ENCODE results near the gene SEMA3C.

The SEMA3C gene

DNA sequence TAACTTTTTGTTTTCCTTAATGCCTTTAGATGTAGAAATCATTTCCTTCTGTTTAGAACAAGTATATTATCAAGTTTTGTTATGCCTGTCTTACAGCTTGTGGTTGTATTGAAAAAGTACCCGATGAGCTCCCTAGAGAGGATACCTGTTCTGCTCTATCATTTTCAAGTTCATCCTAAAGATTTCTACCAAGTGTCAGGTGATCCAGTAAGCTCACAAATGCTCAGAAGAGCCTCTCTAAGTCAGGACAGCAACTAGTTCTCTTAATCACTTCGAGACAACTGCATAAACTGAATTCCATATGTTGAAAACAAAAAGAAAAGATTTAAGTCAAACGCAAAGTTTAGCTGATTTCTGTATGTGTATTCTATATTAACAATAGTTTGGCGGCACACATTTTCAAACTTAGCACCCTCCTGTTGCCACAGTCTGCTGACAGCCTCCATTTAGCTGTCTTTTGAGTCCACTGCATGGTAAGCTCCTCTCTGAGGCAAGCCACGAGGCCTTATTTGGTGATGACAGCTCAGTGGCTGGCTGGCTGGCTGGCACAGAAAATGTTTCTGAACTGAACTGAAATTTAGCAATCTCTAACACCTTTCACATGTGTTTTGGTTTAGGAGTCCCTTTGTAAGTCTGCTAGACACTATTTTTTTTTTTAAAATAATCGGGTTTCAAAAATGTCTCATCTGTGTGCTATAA, 59.4 kb downstream of the SEMA3C start:
- DNase-seq (ENCODE audit: low spot score): no peak
- TF ChIP-seq CTCF (IDR thresholded peaks at IDR 0.05; ENCODE audit: borderline replicate concordance, control extremely low read depth, extremely low read depth, insufficient read depth, missing control alignments): no peak
- in situ Hi-C loops (cut with MboI; ENCODE audit: low sequenced_read_pairs, unreplicated experiment): no loop called here

GRCh38 chr7:80858141-80858903, 60.5 kb downstream of the SEMA3C start:
- no peak for DNase-seq (ENCODE audit: low spot score)
- TF ChIP-seq CTCF (IDR thresholded peaks at IDR 0.05; ENCODE audit: borderline replicate concordance, control extremely low read depth, extremely low read depth, insufficient read depth, missing control alignments): no peak
- in situ Hi-C loops (cut with MboI; ENCODE audit: low sequenced_read_pairs, unreplicated experiment): no loop called here

DNA sequence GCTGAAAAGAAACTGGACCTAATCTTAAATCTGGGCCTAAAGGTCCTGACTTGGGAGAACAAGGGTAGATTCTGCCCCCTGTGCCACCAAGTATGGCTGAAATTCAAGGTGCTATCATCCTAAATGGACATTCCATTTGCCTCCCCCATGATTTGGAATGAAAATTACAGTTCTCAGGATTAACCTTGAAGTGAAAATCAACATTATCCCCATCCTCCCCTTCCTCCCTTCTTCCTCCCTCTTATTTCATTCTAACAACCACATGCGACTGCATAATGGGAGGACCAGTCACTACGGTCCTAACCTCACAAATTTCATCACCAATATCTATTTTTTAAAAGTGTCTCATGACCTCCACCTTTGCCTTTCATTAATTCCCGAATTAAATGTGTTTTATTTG, 62.1 kb downstream of the SEMA3C start:
- no peak for TF ChIP-seq CTCF (IDR thresholded peaks at IDR 0.05; ENCODE audit: borderline replicate concordance, control extremely low read depth, extremely low read depth, insufficient read depth, missing control alignments)
- in situ Hi-C loops (cut with MboI; ENCODE audit: low sequenced_read_pairs, unreplicated experiment): no loop called here
- DNase-seq (ENCODE audit: low spot score): no peak

- in situ Hi-C loops (cut with MboI; ENCODE audit: low sequenced_read_pairs, unreplicated experiment): no loop called here
- no peak for TF ChIP-seq CTCF (IDR thresholded peaks at IDR 0.05; ENCODE audit: borderline replicate concordance, control extremely low read depth, extremely low read depth, insufficient read depth, missing control alignments)
- DNase-seq (ENCODE audit: low spot score): no peak
Observed at GRCh38 chr7:80851896-80852476, 66.9 kb downstream of the SEMA3C start.

- in situ Hi-C loops (cut with MboI; ENCODE audit: low sequenced_read_pairs, unreplicated experiment): no loop called here
- DNase-seq (ENCODE audit: low spot score): no peak
- no peak for TF ChIP-seq CTCF (IDR thresholded peaks at IDR 0.05; ENCODE audit: borderline replicate concordance, control extremely low read depth, extremely low read depth, insufficient read depth, missing control alignments)
Observed at GRCh38 chr7:80848841-80849240, 70.0 kb downstream of the SEMA3C start.

DNA sequence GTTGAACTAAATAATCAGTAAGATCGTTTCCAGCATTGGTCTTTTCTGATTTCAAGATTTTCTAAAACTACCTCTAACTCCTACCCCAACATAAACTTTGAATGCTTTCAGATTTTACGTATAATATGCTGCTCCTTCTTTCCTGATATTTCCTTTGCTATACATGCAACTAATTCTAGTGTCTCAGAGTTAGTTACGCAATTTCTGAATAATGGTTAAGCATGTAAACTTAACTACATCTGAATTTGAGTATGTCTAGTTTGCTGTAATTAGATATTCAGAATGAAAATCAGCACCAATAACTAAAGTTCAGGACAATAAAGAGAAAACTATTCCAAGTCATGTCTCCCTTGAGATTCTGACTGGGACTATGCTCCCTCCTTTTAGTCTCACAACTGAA, 71.0 kb downstream of the SEMA3C start:
- DNase-seq (ENCODE audit: low spot score): no peak
- in situ Hi-C loops (cut with MboI; ENCODE audit: low sequenced_read_pairs, unreplicated experiment): no loop called here

More for the DNA sequence above, 71.0 kb downstream of the SEMA3C start:
- TF ChIP-seq CTCF (IDR thresholded peaks at IDR 0.05; ENCODE audit: borderline replicate concordance, control extremely low read depth, extremely low read depth, insufficient read depth, missing control alignments): no peak

Data from GM13976 (cell line).